Stimulated activated CD4-positive, alpha-beta T cell treated with anti-CD3 and anti-CD28 coated beads, Interleukin-15, amount 100 ng/mL, for 1 hour (primary cell): ENCODE data around the gene RPL10.
"Not testable (repeated sequence)": the region's sequence is repeated elsewhere in the genome, so short reads cannot be mapped to it uniquely, and the experiment has no call there.

Experiments used
- DNase-seq, 2 donors: peaks; one replicate each; pipeline ENCODE4 v3.0.0-alpha.2; 2020; ENCODE audit warnings: low read depth in 1 of 2, low spot score in 1 of 2

RPL10 gene

DNA sequence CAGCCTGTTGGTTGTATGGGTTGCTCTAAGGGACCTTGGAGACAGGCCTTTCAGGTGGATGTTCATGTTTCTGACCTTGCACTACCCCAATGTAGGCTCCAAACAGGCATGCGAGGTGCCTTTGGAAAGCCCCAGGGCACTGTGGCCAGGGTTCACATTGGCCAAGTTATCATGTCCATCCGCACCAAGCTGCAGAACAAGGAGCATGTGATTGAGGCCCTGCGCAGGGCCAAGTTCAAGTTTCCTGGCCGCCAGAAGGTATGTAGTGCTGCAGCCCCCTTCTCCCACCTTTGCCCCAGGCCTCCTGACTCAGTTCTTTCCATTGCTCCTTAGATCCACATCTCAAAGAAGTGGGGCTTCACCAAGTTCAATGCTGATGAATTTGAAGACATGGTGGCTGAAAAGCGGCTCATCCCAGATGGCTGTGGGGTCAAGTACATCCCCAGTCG is 2.2 kb downstream of the RPL10 start:
- DNase-seq = not testable (repeated sequence)

DNA sequence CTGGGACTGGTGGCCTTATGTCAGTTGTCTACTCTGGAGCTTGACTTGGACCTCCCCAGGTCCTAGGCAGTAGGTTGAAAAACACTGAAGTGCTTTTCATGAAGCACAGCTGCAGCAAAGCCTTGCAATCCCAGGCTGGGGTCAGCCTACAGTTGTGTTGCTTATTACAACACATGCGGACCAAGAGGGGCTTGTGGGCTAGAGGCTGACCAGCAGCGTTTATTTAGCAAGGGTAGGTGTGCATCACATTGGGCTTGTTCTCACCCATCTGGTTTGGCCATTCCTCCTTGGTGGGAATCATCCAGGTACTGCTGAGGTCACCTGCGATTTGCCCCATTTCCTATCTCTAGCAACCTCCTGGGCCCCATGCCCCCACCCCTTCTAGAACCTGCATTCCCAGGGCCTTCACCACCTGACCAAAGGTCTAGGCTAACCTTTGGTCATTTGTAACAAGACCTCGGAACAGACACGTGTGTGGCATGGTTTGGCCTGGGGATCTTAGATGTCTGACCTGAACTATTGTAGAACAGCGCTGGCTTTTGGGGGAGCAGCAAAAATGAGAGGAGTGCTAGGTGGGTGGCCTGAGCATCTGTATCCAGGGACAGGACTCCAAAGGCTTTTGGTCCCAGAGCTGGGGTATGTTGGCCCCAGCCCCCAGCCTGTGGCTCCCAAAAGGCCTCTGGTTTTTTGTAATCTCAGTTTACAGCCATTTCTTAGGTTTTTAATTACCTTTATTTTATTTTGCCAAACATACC is 3.0 kb downstream of the RPL10 start:
- no peak for DNase-seq

DNA sequence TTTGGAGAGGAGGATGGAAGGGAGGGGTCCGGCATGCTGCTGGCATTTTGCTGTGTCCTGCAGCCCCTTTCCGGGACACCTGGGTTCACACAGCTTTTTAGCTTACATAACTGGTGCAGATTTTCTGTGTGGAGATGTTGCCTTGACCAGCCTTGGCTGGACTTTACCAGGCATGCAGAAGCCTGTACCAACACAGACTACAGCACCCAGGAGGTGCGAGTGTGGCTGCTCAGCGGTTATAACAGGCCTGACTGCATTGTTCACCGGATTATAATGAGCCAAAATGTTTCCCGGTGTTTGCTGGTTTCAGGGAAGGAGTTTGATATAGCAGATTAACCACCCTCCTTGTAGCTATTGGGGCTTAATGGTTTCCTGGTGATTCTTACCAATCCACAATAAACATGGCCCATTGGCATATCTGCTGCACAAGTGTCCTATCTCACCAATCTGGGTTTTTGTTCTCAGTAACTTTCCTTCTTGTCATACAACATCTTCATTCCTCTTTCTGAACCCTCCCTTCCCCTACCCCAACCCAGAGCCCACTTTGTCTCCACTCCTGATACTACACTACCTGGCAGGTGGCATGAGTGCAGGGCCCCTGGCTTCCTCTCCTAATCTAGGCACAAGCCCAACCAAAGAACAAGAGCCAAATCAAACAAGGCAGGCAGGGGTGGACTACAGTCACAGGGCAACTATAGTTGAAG is 3.9 kb downstream of the RPL10 start:
- no peak for DNase-seq

DNA sequence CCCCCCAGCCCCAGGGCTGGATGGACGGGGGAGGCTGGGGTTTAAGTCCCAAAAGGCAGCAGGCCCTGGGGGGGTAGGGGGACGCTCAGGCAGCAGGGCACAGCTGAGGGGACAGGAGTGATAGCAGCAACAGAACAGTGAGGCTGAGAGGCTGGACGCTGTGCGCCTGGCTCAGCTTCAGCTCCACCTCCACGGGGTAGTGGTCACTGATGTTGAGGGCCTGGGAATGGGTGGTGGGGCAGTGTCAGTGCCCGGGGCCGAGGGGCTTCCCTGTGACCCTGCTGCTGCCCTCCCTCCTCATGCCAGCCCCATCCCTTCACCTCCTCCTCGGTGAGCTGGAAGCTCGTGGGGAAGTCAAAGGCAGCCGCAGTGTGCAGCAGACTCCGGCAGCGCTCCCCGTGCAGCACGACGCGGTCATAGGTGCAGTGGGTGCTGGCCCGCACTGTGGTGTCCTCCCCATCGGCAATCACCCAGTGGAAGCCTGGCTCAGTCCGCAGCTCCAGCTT is 4.5 kb downstream of the RPL10 start:
- DNase-seq = no peak

DNA sequence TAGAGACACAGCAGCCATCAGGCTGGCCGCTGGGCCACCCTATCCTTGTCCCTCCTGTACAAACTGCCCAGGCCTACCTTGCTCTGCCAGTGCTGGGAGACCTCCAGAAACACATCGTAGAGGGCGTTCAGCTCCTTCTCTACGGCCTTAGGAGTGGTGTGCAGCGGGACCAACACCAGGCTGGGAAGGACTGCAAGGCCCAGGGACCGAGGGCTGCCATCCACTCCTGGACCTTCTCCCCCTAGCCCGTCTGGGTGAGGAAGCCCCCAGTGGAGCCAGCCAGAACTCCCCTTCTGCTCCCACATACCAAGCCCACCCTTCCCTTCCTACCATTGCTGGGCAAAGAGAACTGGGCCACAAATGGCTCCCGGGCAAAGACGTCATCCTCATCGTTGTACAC is 5.0 kb downstream of the RPL10 start:
- DNase-seq = no peak

DNA sequence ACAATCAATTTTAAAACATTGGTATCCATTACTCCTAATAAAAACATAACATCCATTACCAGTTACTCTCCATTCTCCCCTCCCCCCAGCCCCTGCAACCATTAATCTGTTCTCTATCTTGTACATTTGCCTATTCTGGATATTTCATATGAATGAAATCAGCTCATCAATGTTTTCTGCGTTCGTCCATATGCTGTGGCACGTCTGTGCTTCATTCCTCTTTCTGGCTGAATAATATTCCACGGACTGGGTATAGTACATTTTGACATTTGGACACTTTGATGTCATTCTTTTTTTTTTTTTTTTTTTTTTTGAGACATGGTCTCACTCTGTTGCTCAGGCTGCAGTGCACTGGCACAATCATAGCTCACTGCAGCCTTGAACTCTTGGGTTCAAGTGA is 5.7 kb downstream of the RPL10 start:
- no peak for DNase-seq

DNA sequence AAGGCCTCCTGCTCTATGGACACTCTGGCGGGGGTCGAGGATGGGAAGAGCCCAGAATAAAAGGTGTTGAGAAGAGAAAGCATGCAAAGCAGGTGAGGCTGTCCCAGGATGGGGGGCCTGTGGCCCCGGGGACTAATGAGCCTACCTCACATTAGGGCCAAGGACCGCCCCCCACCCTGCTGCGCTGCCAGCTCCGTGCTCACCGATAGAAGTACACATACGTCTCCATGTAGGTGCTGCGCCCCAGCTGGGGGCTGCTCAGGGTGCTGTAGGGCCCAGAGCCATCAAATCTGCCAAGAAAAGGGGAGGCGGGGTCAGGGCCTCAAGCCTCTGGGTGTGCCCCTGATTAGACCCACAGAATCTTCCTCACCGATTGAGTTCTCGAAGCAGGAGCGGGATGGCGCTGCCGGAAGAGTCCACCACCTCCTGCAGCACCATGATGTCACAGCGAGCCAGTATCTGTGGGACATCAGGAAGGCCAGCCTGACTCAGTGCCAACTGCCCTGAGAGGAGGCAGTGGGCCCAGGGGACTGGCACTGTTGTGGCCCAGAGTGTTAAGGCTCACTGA is 6.5 kb downstream of the RPL10 start:
- DNase-seq = no peak

DNA sequence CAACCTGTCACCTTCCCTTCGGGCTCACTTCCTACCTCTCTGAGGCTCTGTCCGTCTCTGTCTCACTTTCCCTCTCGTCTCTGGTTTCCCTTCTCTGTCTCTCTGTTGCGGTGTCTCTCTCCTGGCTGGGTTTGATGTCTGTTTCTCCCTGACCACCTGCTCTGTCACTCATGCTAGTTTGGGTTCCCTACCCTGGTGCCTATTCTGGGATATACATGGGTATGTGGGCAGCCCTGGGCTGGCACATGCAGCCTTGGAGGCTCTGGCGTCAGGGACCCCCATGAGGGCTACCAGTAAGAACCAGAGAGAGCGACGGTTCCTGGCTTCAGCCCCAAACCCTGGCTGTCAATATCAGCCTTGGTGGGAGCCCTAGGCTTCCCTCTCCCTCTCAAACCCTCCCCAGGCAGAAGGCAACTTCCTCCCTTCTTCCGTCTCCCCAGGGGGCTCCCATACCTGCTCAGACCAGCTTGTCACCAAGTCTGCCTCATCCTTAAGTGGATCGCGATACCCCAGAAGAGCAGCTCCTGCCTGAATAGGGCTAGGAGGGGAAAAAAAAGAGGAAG is 10.6 kb downstream of the RPL10 start:
- no peak for DNase-seq

DNA sequence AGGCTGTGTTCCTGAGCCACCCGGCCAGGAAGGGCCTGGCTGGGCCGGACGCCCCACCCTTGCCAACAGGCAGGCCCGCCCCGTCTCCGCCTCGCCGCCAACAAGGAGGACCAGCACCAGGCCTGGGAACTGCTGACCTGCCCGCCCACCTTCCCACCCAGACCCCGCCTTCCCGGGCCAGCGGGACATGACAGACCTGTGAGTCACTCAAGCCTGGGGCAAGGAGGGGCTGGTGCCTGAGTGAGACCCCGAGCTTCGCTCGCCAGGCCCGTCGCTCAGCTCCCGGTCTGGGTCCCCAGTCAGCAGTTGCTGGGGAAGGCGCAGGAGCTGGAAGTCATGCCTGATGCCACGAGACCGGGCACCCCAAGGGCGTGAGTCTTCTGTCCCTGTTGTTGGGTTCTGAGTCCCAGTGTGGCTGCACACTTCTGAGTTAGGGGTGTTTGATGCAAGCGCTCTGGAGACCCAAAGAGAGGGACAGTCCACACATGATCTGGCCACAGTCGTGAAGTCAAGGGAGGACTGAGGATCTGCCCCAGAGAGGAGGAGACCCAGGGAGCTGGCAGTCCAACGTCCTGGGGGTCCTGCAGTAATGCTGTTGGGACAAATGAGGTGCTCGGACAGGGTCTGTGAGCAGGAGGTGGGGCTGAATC is 11.2 kb downstream of the RPL10 start, which contains the start of gene DNASE1L1:
DNASE1L1 (minus strand) TSS at position 33 of the 650 bp plus-strand sequence. CDS start 3,686 bp downstream, outside the sequence.
- DNase-seq = no peak

DNA sequence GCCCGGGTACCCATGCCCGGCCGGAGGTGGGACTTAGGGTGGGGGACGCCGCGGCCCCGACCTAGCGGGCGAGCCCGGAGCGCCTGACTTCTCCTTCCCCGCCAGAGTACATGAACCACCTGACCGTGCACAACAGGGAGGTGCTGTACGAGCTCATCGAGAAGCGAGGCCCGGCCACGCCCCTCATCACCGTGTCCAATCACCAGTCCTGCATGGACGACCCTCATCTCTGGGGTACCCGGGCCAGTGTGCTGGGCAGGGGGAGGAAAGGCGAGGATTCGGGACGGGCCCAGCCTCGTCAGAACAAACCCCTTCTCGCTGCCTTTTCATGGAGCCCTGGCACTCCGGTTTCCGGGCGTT is 13.8 kb downstream of the RPL10 start:
- DNase-seq = peak in 1 of 2 donors; percentile 45

DNA sequence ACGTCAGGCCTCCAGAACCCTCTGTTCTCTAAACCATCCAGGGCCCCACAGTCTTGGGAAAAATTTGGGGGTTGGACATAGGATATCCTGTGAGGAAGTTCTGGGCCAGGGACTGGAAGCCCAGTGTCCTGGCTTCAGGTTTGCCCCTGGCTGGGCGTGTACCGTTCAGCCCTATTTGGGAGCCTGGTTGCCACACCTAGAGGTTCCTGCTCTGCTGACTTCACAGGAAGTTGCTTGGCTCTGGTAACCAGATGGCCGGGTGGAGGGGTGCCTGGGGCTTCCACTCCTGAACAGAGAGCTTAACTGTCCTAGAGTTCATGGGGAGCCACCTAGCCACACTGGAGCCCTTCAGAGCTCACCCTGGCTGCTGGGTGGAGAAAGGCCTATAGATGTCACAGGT is 14.3 kb downstream of the RPL10 start:
- no peak for DNase-seq

DNA sequence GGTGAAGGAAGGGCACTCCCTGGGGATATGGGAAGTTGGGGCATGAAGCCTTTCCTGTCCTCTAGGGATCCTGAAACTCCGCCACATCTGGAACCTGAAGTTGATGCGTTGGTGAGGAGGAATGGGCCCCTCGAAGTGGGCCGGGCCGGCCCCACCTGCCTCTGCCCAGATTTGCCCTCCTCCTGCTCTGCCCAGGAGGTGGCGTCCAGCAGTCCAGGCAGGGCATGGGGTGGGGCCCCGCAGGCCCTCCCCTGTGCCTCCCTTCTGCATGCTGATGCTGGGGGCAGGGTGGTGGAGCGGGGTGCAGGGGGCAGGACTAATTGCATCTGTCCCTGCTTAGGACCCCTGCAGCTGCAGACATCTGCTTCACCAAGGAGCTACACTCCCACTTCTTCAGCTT is 15.0 kb downstream of the RPL10 start:
- no peak for DNase-seq

DNA sequence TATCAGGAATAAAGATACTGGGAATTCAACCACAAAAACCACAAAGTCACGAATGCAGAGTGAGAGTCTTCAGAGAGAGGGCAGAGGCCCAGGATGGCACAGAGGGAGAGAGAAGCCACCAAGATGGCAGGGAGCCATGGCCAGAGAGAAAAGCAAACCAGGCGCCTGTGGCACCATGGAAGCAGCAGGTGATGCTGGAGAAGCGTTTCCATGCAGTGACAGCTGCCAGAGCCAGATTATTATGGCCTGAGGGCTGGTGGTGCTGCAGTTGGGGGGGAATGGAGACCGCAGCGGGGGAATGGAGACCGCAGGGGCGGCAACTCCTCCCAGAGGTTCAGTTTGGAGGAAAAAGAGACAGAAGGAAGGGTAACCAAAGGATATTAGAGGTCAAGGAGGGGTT is 19.0 kb downstream of the RPL10 start:
- DNase-seq = no peak

DNA sequence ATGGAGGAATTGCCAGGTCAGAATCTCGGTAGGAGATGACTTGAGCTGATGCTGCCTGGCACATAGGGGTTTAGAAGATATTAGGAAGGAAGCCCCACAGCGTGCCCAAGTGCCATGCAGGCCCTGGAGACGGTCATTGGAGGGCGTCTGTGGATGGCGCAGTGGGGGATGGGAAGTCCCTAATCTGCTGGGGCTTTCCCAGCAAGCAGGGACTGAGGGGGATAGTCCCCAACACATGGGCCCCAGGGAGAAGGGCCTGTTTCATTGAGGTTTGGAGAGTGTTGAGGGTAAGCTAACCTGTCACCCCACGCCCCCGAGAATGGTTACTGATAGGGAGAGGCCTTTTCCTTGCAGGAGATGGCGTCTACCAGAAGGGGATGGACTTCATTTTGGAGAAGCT is 21.0 kb downstream of the RPL10 start:
- no peak for DNase-seq

DNA sequence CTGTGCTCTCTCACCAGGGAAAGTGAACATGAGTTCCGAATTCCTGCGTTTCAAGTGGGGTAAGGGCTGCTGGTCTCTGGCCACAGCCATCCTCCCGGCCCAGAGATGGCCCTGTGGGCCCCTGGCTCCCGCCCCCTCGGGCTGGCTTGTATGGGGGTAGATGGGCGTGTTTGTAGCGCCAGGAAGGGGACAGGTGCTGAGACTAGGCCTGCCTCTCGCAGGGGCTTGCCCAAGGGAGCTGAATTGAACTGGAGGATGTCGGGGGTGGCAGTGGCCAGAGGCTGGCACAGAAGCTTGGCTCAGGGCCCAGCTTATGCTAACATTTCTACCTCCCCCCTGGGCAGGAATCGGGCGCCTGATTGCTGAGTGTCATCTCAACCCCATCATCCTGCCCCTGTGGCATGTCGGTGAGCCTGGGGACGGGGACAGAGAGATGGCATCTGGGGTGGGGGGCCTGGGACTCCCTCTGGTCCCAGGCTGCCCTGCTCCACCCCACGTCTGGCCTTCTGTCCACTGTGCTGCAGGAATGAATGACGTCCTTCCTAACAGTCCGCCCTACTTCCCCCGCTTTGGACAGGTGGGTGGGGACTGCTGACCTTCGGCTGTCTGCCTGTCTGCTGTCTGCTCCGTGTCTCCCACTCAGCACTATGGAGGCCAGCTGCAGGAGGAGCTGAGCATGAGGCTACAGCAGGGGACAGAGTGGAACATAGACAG is 21.7 kb downstream of the RPL10 start:
- DNase-seq = no peak

DNA sequence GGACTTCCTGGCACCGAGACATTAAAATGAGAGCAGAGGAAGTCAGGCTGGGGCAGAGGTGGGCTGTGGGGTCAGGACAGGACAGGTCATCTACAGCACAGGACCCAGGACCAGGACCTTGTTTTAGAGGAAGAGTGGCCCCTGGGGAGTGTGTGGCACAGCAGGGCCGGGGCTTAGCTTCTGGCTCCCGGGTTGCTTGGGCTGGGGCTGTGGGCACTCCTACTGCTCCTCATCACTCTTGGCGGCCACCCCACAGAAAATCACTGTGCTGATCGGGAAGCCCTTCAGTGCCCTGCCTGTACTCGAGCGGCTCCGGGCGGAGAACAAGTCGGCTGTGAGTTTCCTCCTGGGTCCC is 22.2 kb downstream of the RPL10 start:
- no peak for DNase-seq

DNA sequence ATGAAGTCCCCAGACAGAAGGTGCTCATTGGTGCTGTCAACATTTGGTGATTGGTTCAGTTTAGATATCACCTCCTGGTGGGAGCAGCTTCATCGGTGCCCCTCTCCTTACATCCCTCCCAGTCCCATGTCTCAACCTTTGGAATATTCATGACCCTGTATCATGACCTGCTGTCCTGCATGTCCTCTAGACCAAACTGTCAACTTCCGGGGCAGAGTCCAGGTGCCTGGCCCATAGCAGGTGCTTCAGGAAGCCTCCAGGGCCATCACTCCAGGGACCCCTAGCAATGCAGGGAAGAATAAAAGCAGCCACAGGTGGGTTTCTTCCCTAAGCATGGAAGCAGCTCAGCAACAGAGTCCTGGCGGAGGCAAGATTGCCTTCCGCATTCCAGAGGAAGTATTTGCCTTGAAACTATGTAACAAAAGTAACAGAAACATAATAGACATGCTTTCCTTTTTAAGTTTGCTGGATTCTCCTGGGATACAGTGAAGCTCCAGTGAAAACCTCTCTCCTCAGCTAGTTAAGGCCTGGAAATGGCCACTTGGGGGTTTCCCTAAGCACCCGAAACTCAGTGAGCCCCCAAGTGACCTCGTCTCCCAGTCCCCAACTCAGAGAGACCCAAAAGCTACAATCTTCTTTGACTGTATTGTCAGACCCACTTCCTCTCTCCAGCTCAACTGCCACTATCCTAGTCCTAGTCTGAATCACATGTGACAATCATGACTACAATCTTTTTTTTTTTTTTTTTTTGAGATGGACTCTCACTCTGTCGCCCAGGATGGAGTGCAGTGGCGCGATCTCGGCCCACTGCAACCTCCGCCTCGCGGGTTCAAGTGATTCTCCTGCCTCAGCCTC is 29.0 kb downstream of the RPL10 start:
- no peak for DNase-seq

DNA sequence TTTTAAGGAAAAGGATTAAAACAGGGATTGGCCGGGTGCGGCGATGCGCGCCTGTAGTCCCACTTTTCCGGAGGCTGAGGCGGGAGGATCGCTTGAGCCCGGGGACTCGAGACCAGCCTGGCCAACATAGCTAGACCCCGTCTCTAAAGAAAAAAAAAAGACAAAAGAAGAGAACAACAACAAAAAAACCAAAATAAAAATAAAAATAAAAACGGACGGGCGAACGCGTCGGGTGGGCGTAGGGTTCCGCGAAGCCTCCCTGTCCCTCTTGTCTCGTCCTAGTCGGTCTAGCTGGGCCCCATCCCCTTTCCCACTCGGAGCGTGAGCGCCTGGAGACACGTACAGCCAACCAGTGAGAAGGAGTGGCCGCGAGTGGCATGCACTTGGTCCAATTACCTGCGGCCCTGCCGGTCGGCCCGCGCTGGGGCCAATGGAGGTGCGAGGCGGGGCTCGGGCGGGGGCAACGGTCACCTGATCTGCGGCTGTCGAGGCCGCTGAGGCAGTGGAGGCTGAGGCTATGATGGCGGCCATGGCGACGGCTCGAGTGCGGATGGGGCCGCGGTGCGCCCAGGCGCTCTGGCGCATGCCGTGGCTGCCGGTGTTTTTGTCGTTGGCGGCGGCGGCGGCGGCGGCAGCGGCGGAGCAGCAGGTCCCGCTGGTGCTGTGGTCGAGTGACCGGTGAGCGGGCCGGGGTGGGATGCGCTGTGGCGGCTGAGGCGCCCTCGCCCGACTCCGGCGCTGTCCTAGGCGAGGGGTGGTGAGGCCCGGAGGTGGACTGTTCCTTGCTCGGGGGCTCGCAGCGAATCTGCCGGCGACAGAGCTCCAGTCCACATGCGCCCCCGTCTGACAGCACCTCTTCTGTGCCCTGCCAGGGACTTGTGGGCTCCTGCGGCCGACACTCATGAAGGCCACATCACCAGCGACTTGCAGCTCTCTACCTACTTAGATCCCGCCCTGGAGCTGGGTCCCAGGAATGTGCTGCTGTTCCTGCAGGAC is 30.3 kb downstream of the RPL10 start, which contains the start of gene ATP6AP1:
ATP6AP1 (plus strand) TSS at position 502 of the 996 bp plus-strand sequence; CDS start at position 518, 16 bp downstream.
- peak; percentile 75 to 76 for DNase-seq
